HCT116 (cell line): ENCODE results near the gene DBN1. TPM values are rescaled to one million over a fixed set of nuclear protein-coding genes. Genes with fewer than 3 reads are reported as not detected.

Source experiments
- ATAC-seq: fragments of 200-7000 bp; cut with Tn5 transposase; 2 replicates; pipeline ENCODE4 v1.9.1; 2020; ENCODE audit warnings: mild to moderate bottlenecking, moderate library complexity
- BruUV-seq: library from RNA; stranded (reverse); fragments of 400-500 nt; replicated peaks from 2 replicates; lab custom pipeline; 2021; lab: Mats Ljungman, UMichigan
- CTCF ChIA-PET: fragments of 300-600 bp; sonication (Branson Sonifier 250); formaldehyde crosslinking; loops from one replicate; lab custom pipeline; 2021; ENCODE audit warnings: antibody characterized with exemption; lab: Charles Lee
- POLR2A ChIA-PET: fragments of 300-600, 350-600 bp; sonication (Branson Sonifier 250); formaldehyde crosslinking; loops from one replicate; lab custom pipeline; 2021; ENCODE audit warnings: antibody characterized with exemption; lab: Charles Lee
- RAD21 ChIA-PET, 2 experiments: fragments of 300-600 bp; sonication (Branson Sonifier 250); formaldehyde crosslinking; loops; one replicate each; lab custom pipeline; 2023; ENCODE audit warnings: low total read pairs in 2 of 2; ENCODE audit not compliant: uncharacterized antibody in 2 of 2, unreplicated experiment in 2 of 2, low non-redundant PET in 1 of 2; lab: Charles Lee
- DNase-seq: peaks from one replicate; pipeline ENCODE4 v3.0.0-alpha.2; 2010; ENCODE audit warnings: low read depth, low spot score
- H2AFZ ChIP-seq: fragments of 200-600 bp; shearing (Covaris generic), sonication (generic); 2 replicates; pipeline ENCODE4 v1.6.1; 2017; ENCODE audit warnings: low read depth, mixed run types, mixed read lengths, antibody characterized with exemption, low read length; ENCODE audit not compliant: poor library complexity, severe bottlenecking
- H3K27ac ChIP-seq: 2 replicates; pipeline ENCODE4 v1.5.1; 2012; ENCODE audit warnings: low read depth, low read length
- H3K27me3 ChIP-seq: fragments of 200-600 bp; sonication (generic); 2 replicates; pipeline ENCODE4 v1.6.1; 2016; ENCODE audit warnings: mixed run types, low read length, mixed read lengths; ENCODE audit not compliant: insufficient read depth
- H3K36me3 ChIP-seq, 2 experiments: fragments of 200-500 bp in 1 of 2; fragments of 200-600 bp in 1 of 2; sonication (Bioruptor generic) in 1 of 2; sonication (generic) in 1 of 2; 2 replicates each; pipeline versions ENCODE4 v1.5.1 to v1.6.1; 2014 to 2016; ENCODE audit warnings: low read length in 2 of 2, inconsistent platforms in 1 of 2, mixed read lengths in 1 of 2, mixed run types in 1 of 2; ENCODE audit not compliant: insufficient read depth in 2 of 2, control insufficient read depth in 1 of 2
- H3K4me1 ChIP-seq, 2 experiments: fragments of 200-600 bp in 1 of 2; sonication (generic) in 1 of 2; 2 replicates each; pipeline versions ENCODE4 v1.5.1 to v1.6.1; 2012 to 2017; ENCODE audit warnings: low read length in 2 of 2, inconsistent platforms in 1 of 2, mild to moderate bottlenecking in 1 of 2, mixed read lengths in 1 of 2, mixed run types in 1 of 2, moderate library complexity in 1 of 2; ENCODE audit not compliant: insufficient read depth in 2 of 2, control insufficient read depth in 1 of 2
- H3K4me2 ChIP-seq: fragments of 200-600 bp; sonication (generic); 2 replicates; pipeline ENCODE4 v1.6.1; 2017; ENCODE audit warnings: mixed run types, low read length, mixed read lengths
- H3K4me3 ChIP-seq, 2 experiments: fragments of 200-600 bp in 1 of 2; sonication (generic) in 1 of 2; replicated peaks in 1 of 2; 2 replicates each; pipeline ENCODE4 v1.5.1; 2011 to 2016; ENCODE audit warnings: low read length in 2 of 2, control low read depth in 1 of 2, low read depth in 1 of 2, mild to moderate bottlenecking in 1 of 2, mixed read lengths in 1 of 2, mixed run types in 1 of 2
- H3K79me2 ChIP-seq: fragments of 200-600 bp; sonication (generic); 2 replicates; pipeline ENCODE4 v1.6.1; 2017; ENCODE audit warnings: mild to moderate bottlenecking, mixed run types, low read length, moderate library complexity, mixed read lengths; ENCODE audit not compliant: insufficient read depth
- H3K9ac ChIP-seq: fragments of 200-600 bp; sonication (generic); 2 replicates; pipeline ENCODE4 v1.6.1; 2016; ENCODE audit warnings: low read length, mixed read lengths
- H3K9me2 ChIP-seq: fragments of 200-600 bp; sonication (generic), shearing (Covaris generic); 2 replicates; pipeline ENCODE4 v1.6.1; 2017; ENCODE audit warnings: mixed run types, mild to moderate bottlenecking, moderate library complexity; ENCODE audit not compliant: insufficient read depth
- H3K9me3 ChIP-seq, 2 experiments: fragments of 200-500 bp in 1 of 2; fragments of 200-600 bp in 1 of 2; sonication (Bioruptor generic) in 1 of 2; sonication (generic) in 1 of 2; 2 replicates each; pipeline ENCODE4 v1.6.1; 2014 to 2017; ENCODE audit warnings: low read length in 2 of 2, mixed read lengths in 2 of 2, inconsistent platforms in 1 of 2, low read depth in 1 of 2, mild to moderate bottlenecking in 1 of 2, mixed run types in 1 of 2, moderate library complexity in 1 of 2; ENCODE audit not compliant: control insufficient read depth in 1 of 2, insufficient read depth in 1 of 2
- H4K20me1 ChIP-seq: fragments of 200-600 bp; sonication (generic), shearing (Covaris generic); 2 replicates; pipeline ENCODE4 v1.6.1; 2017; ENCODE audit warnings: mixed run types, mild to moderate bottlenecking, moderate library complexity; ENCODE audit not compliant: insufficient read depth
- ATF3 ChIP-seq: IDR thresholded peaks from 2 replicates; pipeline ENCODE4 v1.6.1; 2012
- CTCF ChIP-seq, 3 experiments: fragments of 200-600 bp in 1 of 3; sonication (generic) in 1 of 3; IDR thresholded peaks in 2 of 3; conservative IDR thresholded peaks in 1 of 3; 2 replicates each; pipeline ENCODE4 v1.5.1; 2012 to 2017; ENCODE audit warnings: low read depth in 2 of 3, low read length in 2 of 3, antibody characterized with exemption in 1 of 3, borderline replicate concordance in 1 of 3, control low read depth in 1 of 3, mild to moderate bottlenecking in 1 of 3, mixed read lengths in 1 of 3, mixed run types in 1 of 3, moderate library complexity in 1 of 3; ENCODE audit not compliant: insufficient read depth in 1 of 3
- EGR1 ChIP-seq: IDR thresholded peaks from 2 replicates; pipeline ENCODE4 v1.6.1; 2012; ENCODE audit warnings: low read depth
- ELF1 ChIP-seq: IDR thresholded peaks from 2 replicates; pipeline ENCODE4 v1.6.1; 2012; ENCODE audit warnings: low read depth, borderline replicate concordance
- EZH2 ChIP-seq: fragments of 200-600 bp; sonication (generic); IDR thresholded peaks from 2 replicates; pipeline ENCODE4 v1.6.1; 2017; ENCODE audit warnings: antibody characterized with exemption, mixed run types
- YY1 ChIP-seq: IDR thresholded peaks from 2 replicates; pipeline ENCODE4 v1.6.1; 2011; ENCODE audit warnings: low read length, low read depth, moderate library complexity, mild to moderate bottlenecking; ENCODE audit not compliant: insufficient replicate concordance; ENCODE audit errors: extremely low read depth
- intact Hi-C: fragments of 100-400 bp; cut with micrococcal nuclease; formaldehyde crosslinking; loops from 2 replicates; pipeline ENCODE4 v1.10.0; 2022
- total RNA-seq: library from RNA; stranded (reverse); gene quantifications from one replicate; pipeline ENCODE4 v1.2.1, GENCODE V29; 2021; ENCODE audit not compliant: unreplicated experiment

Gene DBN1
- total RNA-seq, 1 experiment from 2014 or later = 144 TPM

DNA sequence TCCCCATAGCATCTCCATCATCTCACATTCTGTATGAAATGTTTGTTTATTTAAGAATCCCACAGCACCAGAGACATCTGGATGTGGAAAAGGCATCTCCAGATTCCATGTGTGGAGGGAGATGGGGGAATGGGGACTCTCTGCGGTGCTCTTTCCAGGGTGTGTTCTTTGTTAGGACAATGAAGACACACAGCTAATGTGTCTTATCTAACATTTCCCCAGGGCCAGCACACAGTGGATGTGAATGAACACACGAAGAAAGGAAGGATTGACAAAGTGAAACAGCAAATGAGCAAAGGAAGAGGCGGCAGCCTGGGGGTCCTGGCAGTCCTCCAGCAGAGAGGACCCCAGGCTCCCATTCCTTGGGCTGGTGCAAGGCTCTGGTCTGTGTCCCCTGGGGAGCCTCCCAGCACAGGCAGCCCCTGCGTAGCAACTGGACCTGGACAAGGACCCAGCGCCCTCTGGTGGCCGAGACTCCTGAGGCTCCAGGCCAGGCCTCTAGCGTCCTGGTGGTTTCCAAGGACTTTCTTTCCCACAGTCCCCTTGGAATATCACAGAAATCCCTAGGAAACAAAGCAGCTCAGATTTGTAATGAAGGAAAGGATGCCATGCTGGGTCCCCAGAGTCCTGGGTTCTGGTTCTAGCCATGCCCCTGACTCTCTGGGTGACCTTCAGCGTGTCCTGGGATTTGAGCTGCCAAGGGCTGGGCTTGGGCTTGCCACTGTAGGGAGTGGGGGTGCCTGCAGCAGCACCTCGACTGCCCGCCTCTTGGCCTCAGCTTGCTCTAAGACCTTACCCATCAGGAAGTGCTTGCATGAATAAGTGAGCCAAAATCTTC is 27.5 kb upstream of the DBN1 start:
- peaks cover under 1% of the 10 kb centered on the region; the same call in 1 of the 2 replicates for H4K20me1 ChIP-seq
- H3K27ac ChIP-seq = no peak overlapping the region
- no peaks in the 10 kb centered on the region for H3K9me3 ChIP-seq
- no peak overlapping the region for H3K4me3 ChIP-seq
- peak overlapping the region; percentile 51 for H2AFZ ChIP-seq
- TF ChIP-seq ELF1 (no peak), CTCF (IDR thresholded peaks at IDR 0.05 in 2 of 3, conservative IDR thresholded peaks at IDR 0.05 in 1 of 3; ENCODE audit: borderline replicate concordance in 1 of 3, insufficient read depth in 1 of 3, low read depth in 2 of 3, low read length in 2 of 3) (peak in 2 of 3 experiments; percentile 95 to 97; a peak in 4 of 6 replicates), EGR1 (no peak), YY1 (peak; percentile 47), EZH2 (no peak), ATF3 (no peak)
- TF ChIP-seq, all 23 proteins: peak for 2
- peak overlapping the region; percentile 22; the same call in 1 of the 2 replicates for H3K9ac ChIP-seq
- ChIA-PET RAD21 (interaction anchor here (0.7 to 1.8 kb wide), 2 partner anchors 110 kb away, joined by 3 to 5 read pairs; no protein-coding TSS in a partner anchor), CTCF (interaction anchor here (0.8 to 2.0 kb wide), 10 partner anchors 8 to 387 kb away, joined by 3 to 17 read pairs (median 4); partner anchors contain the start of gene DDX41), POLR2A (interaction anchor here (1.0 kb wide), 1 partner anchor 11 kb away, joined by 3 read pairs; no protein-coding TSS in a partner anchor)
- peaks cover 9 to 28% of the 10 kb centered on the region in 2 experiments for H3K4me1 ChIP-seq
- no peaks in the 10 kb centered on the region for H3K27me3 ChIP-seq
- H3K36me3 ChIP-seq = no peaks in the 10 kb centered on the region
- peaks cover 12% of the 10 kb centered on the region for H3K79me2 ChIP-seq
- BruUV-seq = no TSS peak
- H3K9me2 ChIP-seq = no peaks in the 10 kb centered on the region
- DNase-seq = peak; percentile 75
- intact Hi-C loops = loop anchor here (1.0 to 5.0 kb wide), 3 partner anchors 111 to 386 kb away; partner anchors contain the start of genes PRELID1 and RAB24
- ATAC-seq = peak; percentile 55
- peak overlapping the region; percentile 32; the same call in 1 of the 2 replicates for H3K4me2 ChIP-seq
